ENCODE results near the gene GDAP2. TPM values are rescaled to one million over a fixed set of nuclear protein-coding genes. Genes with fewer than 3 reads are reported as not detected.

The GDAP2 gene
- total RNA-seq, 1 experiment from 2014 or later, result 24.4 TPM

- H3K23me2 ChIP-seq (ENCODE audit: insufficient read length, low read depth, low read length, poor library complexity, severe bottlenecking), result no peaks in the 10 kb centered on the region
- no peaks in the 10 kb centered on the region for H3K4me1 ChIP-seq (ENCODE audit: insufficient read depth, low read length)
- H3K27me3 ChIP-seq (ENCODE audit: insufficient read depth, low read length), result no peaks in the 10 kb centered on the region
- H2BK15ac ChIP-seq (ENCODE audit: low read depth, low read length), result no peak overlapping the region
- H4K91ac ChIP-seq (ENCODE audit: insufficient read length, low read depth, low read length), result no peak overlapping the region
- Mint-ChIP-seq H3K27ac (no peak overlapping the region), H3K27me3 (ENCODE audit: low read depth) (no peaks in the 10 kb centered on the region; the same call in 1 of the 2 replicates), H3K4me1 (peaks cover 0 to 2% of the 10 kb centered on the region in 2 experiments; a peak in 1 of 4 replicates), H3K4me3 (no peak overlapping the region), H3K36me3 (ENCODE audit: insufficient read depth in 1 of 3, low read depth in 3 of 3) (peaks cover 0 to 4% (median 3%) of the 10 kb centered on the region in 3 experiments; a peak in 3 of 7 replicates), H3K9me3 (peaks cover 11 to 12% of the 10 kb centered on the region in 2 experiments; a peak in 3 of 5 replicates)
- no peaks in the 10 kb centered on the region for H3K9me3 ChIP-seq (ENCODE audit: control insufficient read depth, low read depth, low read length)
- no peak overlapping the region for H2AK5ac ChIP-seq (ENCODE audit: insufficient read length, low read length)
- H3K4ac ChIP-seq (ENCODE audit: low read depth, low read length), result no peak overlapping the region
- H3T11ph ChIP-seq (ENCODE audit: low read length), result no peak overlapping the region
- no peak overlapping the region for H2BK5ac ChIP-seq (ENCODE audit: insufficient read length, low read length)
- H2AFZ ChIP-seq (ENCODE audit: low read length), result no peak overlapping the region
- H3K27ac ChIP-seq (ENCODE audit: insufficient read length, low read depth, low read length), result no peak overlapping the region
- no peak overlapping the region for H2BK12ac ChIP-seq (ENCODE audit: insufficient read length, low read depth, low read length)
- no peak overlapping the region for H4K5ac ChIP-seq (ENCODE audit: insufficient read length, low read depth, low read length)
- no peaks in the 10 kb centered on the region for H3K79me2 ChIP-seq (ENCODE audit: insufficient read depth, low read length)
- no peak overlapping the region for H3K4me2 ChIP-seq (ENCODE audit: insufficient read depth, insufficient read length, low read length)
- H3K18ac ChIP-seq (ENCODE audit: insufficient read length, low read depth, low read length), result no peak overlapping the region
- H3K23ac ChIP-seq (ENCODE audit: insufficient read length, low read depth, low read length), result no peak overlapping the region
- no CpG with 5 or more reads among the region's 4 CpGs for WGBS (ENCODE audit: extremely low coverage, insufficient read length, low lambda C conversion rate)
- no peak overlapping the region for H2BK20ac ChIP-seq (ENCODE audit: low read depth, low read length, poor library complexity, severe bottlenecking)
- no peak for DNase-seq
- no peak overlapping the region for H4K8ac ChIP-seq (replicated peaks; ENCODE audit: insufficient read length, low read depth, low read length)
- H4K20me1 ChIP-seq (ENCODE audit: control insufficient read depth, insufficient read depth, insufficient read length), result peaks cover 2% of the 10 kb centered on the region
- H3K9ac ChIP-seq (ENCODE audit: extremely low read depth, insufficient read length, low read length), result no peak overlapping the region
- H3K14ac ChIP-seq (ENCODE audit: insufficient read depth, low read length), result no peak overlapping the region
- no peak overlapping the region for H3K56ac ChIP-seq (ENCODE audit: insufficient read length, low read depth, low read length)
- TF ChIP-seq CTCF (conservative IDR thresholded peaks at IDR 0.05), result no peak
- H2BK120ac ChIP-seq (ENCODE audit: low read depth, low read length, poor library complexity, severe bottlenecking), result no peak overlapping the region
- no peaks in the 10 kb centered on the region for H3K79me1 ChIP-seq (ENCODE audit: insufficient read depth, low read depth, low read length, poor library complexity, severe bottlenecking)
Observed at GRCh38 chr1:117819301-117819700, 110.1 kb downstream of the GDAP2 start.

Measured in H9 (cell line).